Nephron progenitor cell (in vitro differentiated cells): Measurements from ENCODE around the gene VTI1A.
"Not testable (repeated sequence)": the region's sequence is repeated elsewhere in the genome, so short reads cannot be mapped to it uniquely, and the experiment has no call there.

ENCODE experiments used
- DNase-seq: peaks from one replicate; pipeline ENCODE4 v3.0.0; 2021
- H3K27ac Mint-ChIP-seq: 2 replicates; pipeline ENCODE4 v1.8.0; 2021; ENCODE audit warnings: mild to moderate bottlenecking, moderate library complexity, mixed read lengths
- H3K27me3 Mint-ChIP-seq: 2 replicates; pipeline ENCODE4 v1.8.0; 2021; ENCODE audit warnings: mild to moderate bottlenecking, low read depth, mixed read lengths; ENCODE audit not compliant: poor library complexity
- H3K36me3 Mint-ChIP-seq: 2 replicates; pipeline ENCODE4 v1.8.0; 2021; ENCODE audit warnings: low read depth, mixed read lengths
- H3K4me1 Mint-ChIP-seq: 2 replicates; pipeline ENCODE4 v1.8.0; 2021; ENCODE audit warnings: mixed read lengths
- H3K4me3 Mint-ChIP-seq: 2 replicates; pipeline ENCODE4 v1.8.0; 2021; ENCODE audit warnings: mild to moderate bottlenecking, moderate library complexity, mixed read lengths
- H3K9me3 Mint-ChIP-seq: 2 replicates; pipeline ENCODE4 v1.8.0; 2021; ENCODE audit warnings: mild to moderate bottlenecking, moderate library complexity, mixed read lengths
- CTCF ChIP-seq: fragments of 200-600 bp; sonication (generic); IDR thresholded peaks from 2 replicates; pipeline ENCODE4 v1.5.0; 2021; ENCODE audit warnings: antibody characterized with exemption

Gene VTI1A

GRCh38 chr10:112446855-112447619 lies at the start of gene VTI1A, which contains the start of gene ZDHHC6:
Gene VTI1A (plus strand): TSS chr10:112447215. CDS start chr10:112447374, 159 bp downstream.
Gene ZDHHC6 (minus strand): TSS chr10:112446914. CDS start chr10:112445436, 1,478 bp downstream.
- TF ChIP-seq CTCF = no peak
- DNase-seq = peak; percentile 83
- Mint-ChIP-seq H3K36me3 (peaks cover 19% of the 10 kb centered on the region), H3K4me3 (peak within 1 kb of the TSS; percentile 95), H3K9me3 (no peaks in the 10 kb centered on the region), H3K27ac (peak within 1 kb of the TSS; percentile 100), H3K27me3 (peaks cover 2% of the 10 kb centered on the region), H3K4me1 (peaks cover 31% of the 10 kb centered on the region)

- H3K4me3 Mint-ChIP-seq = no peak overlapping the region
- no peak for TF ChIP-seq CTCF
- no peaks in the 10 kb centered on the region for H3K9me3 Mint-ChIP-seq
- peaks cover 9% of the 10 kb centered on the region for H3K27me3 Mint-ChIP-seq
- DNase-seq = no peak
- H3K27ac Mint-ChIP-seq = no peak overlapping the region
- H3K4me1 Mint-ChIP-seq = no peaks in the 10 kb centered on the region
- no peaks in the 10 kb centered on the region for H3K36me3 Mint-ChIP-seq
Measured at GRCh38 chr10:112397592-112397991, 49.4 kb upstream of the VTI1A start.

GRCh38 chr10:112402917-112403316 lies 44.1 kb upstream of the VTI1A start:
- H3K4me1 Mint-ChIP-seq = no peaks in the 10 kb centered on the region
- H3K27me3 Mint-ChIP-seq = peaks cover 15% of the 10 kb centered on the region
- H3K4me3 Mint-ChIP-seq = no peak overlapping the region
- no peak for TF ChIP-seq CTCF
- peaks cover 3% of the 10 kb centered on the region for H3K9me3 Mint-ChIP-seq
- no peak overlapping the region for H3K27ac Mint-ChIP-seq
- DNase-seq = no peak
- H3K36me3 Mint-ChIP-seq = no peaks in the 10 kb centered on the region

GRCh38 chr10:112404617-112405016 lies 42.4 kb upstream of the VTI1A start:
- Mint-ChIP-seq H3K9me3 (peaks cover 3% of the 10 kb centered on the region), H3K36me3 (no peaks in the 10 kb centered on the region), H3K27ac (no peak overlapping the region), H3K4me3 (no peak overlapping the region), H3K4me1 (no peaks in the 10 kb centered on the region), H3K27me3 (peaks cover 16% of the 10 kb centered on the region)
- DNase-seq = no peak
- TF ChIP-seq CTCF = no peak

DNA sequence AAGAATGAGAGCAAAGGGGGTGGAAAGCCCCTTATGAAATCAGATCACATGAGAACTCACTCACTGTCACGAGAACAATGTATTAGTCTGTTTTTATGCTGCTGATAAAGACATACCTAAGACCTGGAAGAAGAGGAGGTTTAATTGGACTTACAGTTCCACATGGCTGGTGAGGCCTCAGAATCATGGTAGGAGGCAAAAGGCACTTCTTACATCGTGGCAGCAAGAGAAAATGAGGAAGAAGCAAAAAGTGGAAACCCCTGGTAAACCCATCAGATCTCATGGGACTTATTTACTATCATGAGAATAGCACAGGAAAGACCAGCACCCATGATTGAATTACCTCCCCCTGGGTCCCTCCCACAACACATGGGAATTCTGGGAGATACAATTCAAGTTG lies 40.2 kb upstream of the VTI1A start:
- H3K27ac Mint-ChIP-seq, H3K4me1 Mint-ChIP-seq, DNase-seq, H3K4me3 Mint-ChIP-seq, H3K9me3 Mint-ChIP-seq, H3K36me3 Mint-ChIP-seq: not testable (repeated sequence)
- peaks cover 22% of the 10 kb centered on the region for H3K27me3 Mint-ChIP-seq

- no peak for TF ChIP-seq CTCF
- no peak overlapping the region for H3K27ac Mint-ChIP-seq
- DNase-seq = no peak
- no peaks in the 10 kb centered on the region for H3K4me1 Mint-ChIP-seq
- H3K27me3 Mint-ChIP-seq = peaks cover 19% of the 10 kb centered on the region
- no peak overlapping the region for H3K4me3 Mint-ChIP-seq
- H3K36me3 Mint-ChIP-seq = no peaks in the 10 kb centered on the region
- peaks cover 3% of the 10 kb centered on the region for H3K9me3 Mint-ChIP-seq
Measured at GRCh38 chr10:112407696-112408095, 39.3 kb upstream of the VTI1A start.
